ENCODE results near the gene HPSE2.
"Not testable (repeated sequence)": the region's sequence is repeated elsewhere in the genome, so short reads cannot be mapped to it uniquely, and the experiment has no call there.

The HPSE2 gene

GRCh38 chr10:99143651-99144050 lies 92.0 kb downstream of the HPSE2 start:
- no peak for DNase-seq

DNA sequence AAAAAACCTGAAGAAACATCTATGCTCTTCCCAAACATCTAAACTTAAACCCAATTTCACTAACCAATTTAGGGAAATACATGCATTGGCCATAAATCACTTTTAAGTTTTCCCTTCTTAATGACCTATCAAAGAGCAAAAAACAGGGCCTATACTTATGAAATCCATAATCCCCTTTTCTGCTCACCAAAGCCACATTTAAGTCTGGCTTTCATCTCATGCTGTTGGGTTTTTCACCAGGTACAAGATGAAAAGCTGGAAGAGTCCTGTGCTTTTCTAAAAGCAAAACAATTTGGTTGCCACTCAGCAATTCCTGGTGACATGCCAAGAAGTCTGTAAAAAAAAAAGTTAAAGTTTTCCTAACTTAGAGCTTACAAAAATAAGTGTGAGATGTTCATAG lies 92.6 kb downstream of the HPSE2 start:
- DNase-seq: no peak

- DNase-seq: not testable (repeated sequence)
These were observed 102.8 kb downstream of the HPSE2 start for GRCh38 chr10:99132897-99133296.

DNA sequence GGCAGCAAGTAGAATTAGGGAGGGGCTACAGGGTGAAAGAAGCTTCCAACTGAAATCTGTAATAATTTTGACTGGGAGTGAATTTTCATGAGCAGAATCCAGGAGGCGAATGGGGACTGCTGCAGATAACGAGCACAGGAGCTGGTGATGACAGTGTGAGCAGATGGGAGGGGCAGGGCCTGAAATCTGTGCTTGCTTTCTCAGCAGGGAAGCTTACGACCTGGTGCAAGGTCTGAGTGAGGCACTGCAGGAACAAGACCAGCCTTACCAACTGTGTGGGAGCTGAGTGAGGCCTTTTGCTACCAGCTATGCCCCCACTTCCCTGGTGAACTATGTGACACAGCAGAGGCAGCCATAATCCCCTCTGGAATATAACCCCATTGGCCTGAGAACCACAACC lies 109.8 kb downstream of the HPSE2 start:
- no peak for DNase-seq

DNA sequence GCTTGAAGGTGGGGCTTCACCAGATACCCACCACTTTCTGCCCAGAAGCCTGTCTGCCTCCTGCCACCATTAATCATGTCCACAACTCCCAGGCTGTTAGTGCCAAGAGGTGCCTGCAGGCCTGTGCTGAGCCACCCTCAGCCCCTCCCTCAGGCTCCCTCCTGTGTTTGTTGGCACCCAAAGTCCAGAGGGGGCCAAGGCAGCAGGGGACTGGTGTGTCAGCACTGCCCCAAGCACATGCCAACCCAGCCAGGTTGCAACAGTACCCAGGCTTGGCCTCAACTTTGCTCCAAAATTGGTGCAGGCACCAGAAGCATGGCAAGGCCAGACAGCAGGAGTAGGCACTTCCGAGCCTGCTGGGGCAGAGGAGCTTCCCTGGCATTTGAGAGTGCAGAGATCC lies 111.3 kb downstream of the HPSE2 start:
- DNase-seq: no peak

- DNase-seq: no peak
These were observed 111.8 kb downstream of the HPSE2 start for GRCh38 chr10:99123851-99124250.

- DNase-seq: no peak
These were observed 112.3 kb downstream of the HPSE2 start for GRCh38 chr10:99123336-99123735.

DNA sequence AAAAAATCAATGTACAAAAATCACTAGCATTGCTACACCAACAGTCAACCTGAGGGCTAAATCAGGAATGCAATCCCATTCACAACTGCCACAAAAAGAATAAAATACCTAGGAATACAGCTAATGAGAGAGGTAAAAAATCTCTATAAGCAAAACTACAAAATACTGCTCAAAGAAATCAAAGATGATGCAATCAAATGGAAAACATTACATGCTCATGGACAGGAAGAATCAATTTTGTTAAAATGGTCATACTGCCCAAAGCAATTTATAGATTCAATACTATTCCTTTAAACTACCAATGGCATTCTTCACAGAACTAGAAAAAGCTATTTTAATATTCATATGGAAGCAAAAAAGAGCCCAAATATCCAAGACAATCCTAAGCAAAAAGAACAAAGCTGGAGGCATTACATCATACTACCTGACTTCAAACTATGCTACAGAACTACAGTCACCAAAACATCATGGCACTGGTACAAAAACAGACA lies 116.3 kb downstream of the HPSE2 start:
- no peak for DNase-seq

DNA sequence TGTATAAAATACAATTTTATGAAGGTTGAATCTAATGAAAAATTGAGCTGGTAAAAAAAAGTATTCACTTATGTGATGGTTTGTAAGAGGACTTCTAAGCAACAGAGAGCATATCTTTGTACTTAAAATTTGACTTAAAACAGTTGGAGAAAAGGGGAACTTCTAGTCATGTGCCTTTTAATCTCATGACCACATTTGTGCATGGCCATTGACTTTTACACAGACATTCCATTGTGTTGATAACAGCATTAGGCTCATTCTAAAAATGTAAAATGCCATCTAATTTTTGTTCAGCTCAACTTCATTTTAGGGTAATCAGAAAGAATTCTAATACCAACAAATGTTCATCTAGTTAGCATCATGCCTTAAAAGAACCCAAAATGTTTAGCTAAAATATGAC lies 119.9 kb downstream of the HPSE2 start:
- no peak for DNase-seq

DNA sequence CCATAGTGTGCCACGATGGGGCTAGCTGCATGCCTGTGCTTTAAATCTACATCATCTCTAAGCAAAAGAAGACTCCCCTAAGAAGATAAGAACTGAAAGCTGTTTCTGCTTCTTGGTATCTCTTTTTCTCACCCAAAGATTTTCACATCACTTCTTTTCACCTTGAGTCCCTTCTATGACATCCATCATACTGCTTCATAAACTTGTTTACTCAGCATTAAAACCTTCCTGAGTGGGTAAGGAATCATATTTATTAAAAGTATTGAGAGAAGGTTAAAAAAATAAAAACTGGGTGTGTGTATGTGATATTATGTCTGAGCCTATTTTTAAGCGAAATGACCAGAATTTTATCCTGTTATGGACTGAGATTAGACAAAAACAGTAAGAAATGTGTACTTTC lies 150.3 kb downstream of the HPSE2 start:
- DNase-seq: no peak

GRCh38 chr10:99084161-99084560 lies 151.5 kb downstream of the HPSE2 start:
- DNase-seq: no peak

- DNase-seq: no peak
These were observed 155.2 kb downstream of the HPSE2 start for GRCh38 chr10:99080275-99080945.

GRCh38 chr10:99062591-99062990 lies 173.1 kb downstream of the HPSE2 start:
- no peak for DNase-seq

- no peak for DNase-seq
These were observed 176.9 kb downstream of the HPSE2 start for GRCh38 chr10:99058762-99059161.

DNA sequence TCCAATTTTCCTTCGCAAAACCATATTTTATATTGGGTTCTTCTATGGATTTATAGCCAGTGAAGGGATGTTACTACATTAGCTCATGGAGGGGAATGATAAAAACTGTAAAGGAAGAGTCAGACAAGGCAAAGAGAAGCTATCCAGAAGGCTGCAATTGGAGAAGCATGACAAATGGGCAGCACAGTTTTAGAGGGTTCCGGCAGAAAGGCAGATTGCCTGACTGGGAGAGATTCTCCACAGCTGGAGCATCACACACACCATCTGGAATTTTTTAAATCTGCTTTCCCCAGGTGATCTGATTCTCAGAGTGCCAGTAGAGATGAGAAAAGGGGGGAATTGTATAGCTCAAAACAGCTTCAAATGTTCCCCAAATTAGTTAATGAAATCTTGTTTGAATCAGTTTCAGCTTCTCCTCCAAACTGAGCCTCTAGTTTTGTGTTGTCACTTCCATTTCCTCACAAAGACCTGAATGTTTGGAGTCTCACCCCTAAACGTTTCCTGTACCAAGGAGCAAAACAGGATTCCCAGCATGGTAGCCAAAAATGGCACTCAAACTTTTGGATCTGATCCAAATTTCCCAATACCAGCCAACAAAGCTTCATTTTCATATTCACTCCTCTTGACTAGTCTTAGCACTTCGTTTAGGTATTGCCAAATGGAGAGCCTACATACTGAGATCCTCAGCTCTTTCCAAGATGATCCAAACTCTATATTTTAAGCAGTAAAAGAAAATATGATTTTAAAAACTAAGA lies 177.5 kb downstream of the HPSE2 start:
- no peak for DNase-seq

- DNase-seq: no peak
These were observed 190.0 kb downstream of the HPSE2 start for GRCh38 chr10:99045671-99046070.

GRCh38 chr10:99042051-99042771 lies 193.4 kb downstream of the HPSE2 start:
- no peak for DNase-seq

DNA sequence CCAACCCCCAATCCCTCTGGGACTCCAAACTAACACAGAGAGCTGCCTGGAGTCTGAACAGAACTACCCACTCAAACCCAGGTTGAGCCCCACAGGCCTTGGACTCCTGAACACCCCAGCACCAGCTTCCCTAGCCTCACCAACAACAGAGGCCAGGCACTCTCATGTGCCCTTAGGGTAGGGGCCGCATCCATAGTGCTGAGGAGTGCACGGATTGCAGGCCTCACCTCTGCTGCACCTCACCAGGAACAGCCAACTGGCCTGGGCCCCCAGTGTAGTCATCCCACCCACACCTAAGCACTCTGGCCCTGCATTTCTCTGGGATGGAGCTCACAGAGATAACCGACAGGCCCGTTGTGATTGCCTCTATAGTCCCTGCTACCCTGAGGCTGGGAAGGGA lies 194.2 kb downstream of the HPSE2 start:
- no peak for DNase-seq

DNA sequence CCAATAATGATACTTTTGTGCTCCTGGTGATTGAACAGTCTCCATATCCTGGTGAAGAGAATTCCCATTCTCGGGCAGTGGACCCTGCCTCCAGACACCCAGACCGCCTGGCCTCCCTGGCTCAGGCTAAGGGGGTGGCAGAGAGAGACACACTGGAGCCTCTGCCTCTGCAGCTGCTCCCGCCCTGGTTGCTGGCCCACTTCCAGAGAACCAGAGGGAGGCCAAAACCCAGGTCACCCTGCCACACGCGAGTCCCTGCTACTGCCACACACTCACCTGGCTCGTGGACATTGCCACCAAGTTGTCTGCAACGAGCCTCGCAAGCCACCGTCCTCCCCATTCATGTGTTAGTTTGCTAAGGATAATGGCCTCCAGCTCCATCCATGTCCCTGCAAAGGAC lies 221.8 kb downstream of the HPSE2 start:
- no peak for DNase-seq

DNA sequence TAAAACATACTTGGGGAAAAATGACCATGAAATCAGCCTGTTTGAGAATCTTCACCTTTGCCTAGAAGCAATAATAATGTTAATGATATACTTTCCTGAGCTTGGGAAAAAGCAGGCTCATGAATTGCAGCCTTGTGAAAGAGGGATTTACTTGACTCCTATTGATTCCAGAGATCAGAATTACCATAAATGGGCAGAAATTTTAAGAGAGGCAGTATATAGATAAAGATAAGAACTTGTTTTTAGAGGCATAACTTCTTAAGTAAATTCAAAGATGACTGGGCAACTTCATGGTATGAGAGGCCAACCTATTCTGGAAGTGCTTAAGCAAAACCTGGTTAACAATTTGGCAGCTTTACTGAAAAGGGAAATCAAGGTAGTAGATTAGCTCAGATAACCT lies 225.4 kb downstream of the HPSE2 start:
- no peak for DNase-seq

GRCh38 chr10:99008054-99008453 lies 227.6 kb downstream of the HPSE2 start:
- DNase-seq: no peak

- DNase-seq: no peak
These were observed 228.2 kb downstream of the HPSE2 start for GRCh38 chr10:99007457-99007856.

DNA sequence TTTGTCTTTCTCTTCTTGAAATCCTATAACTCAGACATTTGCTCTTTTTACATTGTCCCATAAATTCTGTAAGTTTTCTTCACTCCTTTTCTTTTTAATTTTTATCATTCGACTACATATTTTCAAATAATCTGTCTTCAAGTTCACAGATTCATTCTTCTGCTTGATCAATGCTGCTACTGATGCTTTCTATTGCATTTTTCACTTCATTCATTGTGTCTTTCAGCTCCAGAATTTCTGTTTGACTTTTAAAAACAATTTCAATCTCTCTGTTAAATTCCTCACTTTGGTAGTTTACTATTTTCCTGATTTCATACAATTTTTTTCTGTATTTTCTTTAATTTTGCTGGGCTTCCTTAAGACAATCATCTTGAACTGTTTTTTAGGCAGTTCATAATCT lies 230.4 kb downstream of the HPSE2 start:
- no peak for DNase-seq

DNA sequence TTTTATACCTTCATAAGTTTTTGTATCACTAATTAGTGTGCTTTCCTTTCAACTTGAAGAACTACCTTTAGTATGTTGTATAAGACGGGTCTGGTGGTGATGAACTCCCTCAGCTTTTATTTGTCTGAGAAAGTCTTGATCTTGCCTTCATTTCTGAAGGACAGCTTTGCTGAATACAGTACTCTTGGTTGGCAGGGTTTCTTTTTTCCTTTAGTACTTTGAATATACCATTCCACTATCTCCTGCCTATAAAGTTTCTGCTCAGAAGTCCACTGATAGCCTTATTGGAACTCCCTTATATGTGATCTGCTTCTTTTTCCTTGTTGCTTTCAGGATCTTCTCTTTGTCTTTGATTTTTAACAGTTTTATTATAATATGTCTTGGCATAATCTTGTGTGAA lies 230.9 kb downstream of the HPSE2 start:
- DNase-seq: no peak

Measured in right forelimb (tissue), 1 donor.